Measurements from ENCODE around the gene AP2A1. TPM values are rescaled to one million over a fixed set of nuclear protein-coding genes. Genes with fewer than 3 reads are reported as not detected.
"Not testable (repeated sequence)": the region's sequence is repeated elsewhere in the genome, so short reads cannot be mapped to it uniquely, and the experiment has no call there.

The AP2A1 gene
- 208 and 249 TPM in 2 replicates for total RNA-seq (2014; rRNA removed; shearing (Covaris generic))

GRCh38 chr19:49766930-49767299, at the start of gene AP2A1:
Gene AP2A1 (plus strand): TSS chr19:49767001. CDS start chr19:49767134, 133 bp downstream.
- Histone ChIP-seq H3K36me3 (replicated peaks; ENCODE audit: control insufficient read depth, insufficient read depth, low read length) (no peaks in the 10 kb centered on the region), H3K4me3 (ENCODE audit: insufficient read depth, low read depth, low read length) (peak within 1 kb of the TSS; percentile 66), H3K27me3 (ENCODE audit: control insufficient read depth, insufficient read depth, low read length) (no peaks in the 10 kb centered on the region)
- DNase-seq = no peak

GRCh38 chr19:49718511-49718910, 48.3 kb upstream of the AP2A1 start:
- Histone ChIP-seq H3K4me3 (ENCODE audit: insufficient read depth, low read depth, low read length) (no peak overlapping the region), H3K36me3 (replicated peaks; ENCODE audit: control insufficient read depth, insufficient read depth, low read length) (no peaks in the 10 kb centered on the region; the same call in 1 of the 2 replicates)
- DNase-seq = no peak

GRCh38 chr19:49718991-49719390, 47.8 kb upstream of the AP2A1 start:
- no peak for DNase-seq
- Histone ChIP-seq H3K27me3 (ENCODE audit: control insufficient read depth, insufficient read depth, low read length) (no peaks in the 10 kb centered on the region), H3K36me3 (replicated peaks; ENCODE audit: control insufficient read depth, insufficient read depth, low read length) (no peaks in the 10 kb centered on the region), H3K4me3 (ENCODE audit: insufficient read depth, low read depth, low read length) (no peak overlapping the region)

More at GRCh38 chr19:49718511-49718910, 48.3 kb upstream of the AP2A1 start:
- H3K27me3 ChIP-seq (ENCODE audit: control insufficient read depth, insufficient read depth, low read length) = no peaks in the 10 kb centered on the region

- not testable (repeated sequence) for H3K27me3 ChIP-seq (ENCODE audit: control insufficient read depth, insufficient read depth, low read length); DNase-seq; H3K36me3 ChIP-seq (replicated peaks; ENCODE audit: control insufficient read depth, insufficient read depth, low read length); H3K4me3 ChIP-seq (ENCODE audit: insufficient read depth, low read depth, low read length)
These were observed 47.4 kb upstream of the AP2A1 start for GRCh38 chr19:49719420-49719819.

- no peak for DNase-seq
- H3K36me3 ChIP-seq (replicated peaks; ENCODE audit: control insufficient read depth, insufficient read depth, low read length) = no peaks in the 10 kb centered on the region
- no peak overlapping the region for H3K4me3 ChIP-seq (ENCODE audit: insufficient read depth, low read depth, low read length)
- no peaks in the 10 kb centered on the region for H3K27me3 ChIP-seq (ENCODE audit: control insufficient read depth, insufficient read depth, low read length)
These were observed 39.4 kb upstream of the AP2A1 start for GRCh38 chr19:49727217-49728030.

GRCh38 chr19:49730166-49730565, 36.6 kb upstream of the AP2A1 start:
- H3K4me3 ChIP-seq (ENCODE audit: insufficient read depth, low read depth, low read length) = no peak overlapping the region
- no peaks in the 10 kb centered on the region for H3K36me3 ChIP-seq (replicated peaks; ENCODE audit: control insufficient read depth, insufficient read depth, low read length)
- H3K27me3 ChIP-seq (ENCODE audit: control insufficient read depth, insufficient read depth, low read length) = no peaks in the 10 kb centered on the region
- DNase-seq = no peak

- H3K27me3 ChIP-seq (ENCODE audit: control insufficient read depth, insufficient read depth, low read length) = no peaks in the 10 kb centered on the region
- DNase-seq = no peak
- H3K36me3 ChIP-seq (replicated peaks; ENCODE audit: control insufficient read depth, insufficient read depth, low read length) = no peaks in the 10 kb centered on the region
- no peak overlapping the region for H3K4me3 ChIP-seq (ENCODE audit: insufficient read depth, low read depth, low read length)
These were observed 28.5 kb upstream of the AP2A1 start for GRCh38 chr19:49738268-49738667.

- Histone ChIP-seq H3K27me3 (ENCODE audit: control insufficient read depth, insufficient read depth, low read length) (no peaks in the 10 kb centered on the region), H3K4me3 (ENCODE audit: insufficient read depth, low read depth, low read length) (no peak overlapping the region), H3K36me3 (replicated peaks; ENCODE audit: control insufficient read depth, insufficient read depth, low read length) (no peaks in the 10 kb centered on the region)
- DNase-seq = no peak
These were observed 27.7 kb upstream of the AP2A1 start for GRCh38 chr19:49739098-49739497.

- Histone ChIP-seq H3K4me3 (ENCODE audit: insufficient read depth, low read depth, low read length) (no peak overlapping the region), H3K27me3 (ENCODE audit: control insufficient read depth, insufficient read depth, low read length) (no peaks in the 10 kb centered on the region), H3K36me3 (replicated peaks; ENCODE audit: control insufficient read depth, insufficient read depth, low read length) (no peaks in the 10 kb centered on the region)
- no peak for DNase-seq
These were observed 26.9 kb upstream of the AP2A1 start for GRCh38 chr19:49739933-49740332.

- no peak for DNase-seq
- no peaks in the 10 kb centered on the region for H3K36me3 ChIP-seq (replicated peaks; ENCODE audit: control insufficient read depth, insufficient read depth, low read length)
- H3K27me3 ChIP-seq (ENCODE audit: control insufficient read depth, insufficient read depth, low read length) = no peaks in the 10 kb centered on the region
- no peak overlapping the region for H3K4me3 ChIP-seq (ENCODE audit: insufficient read depth, low read depth, low read length)
These were observed 25.5 kb upstream of the AP2A1 start for GRCh38 chr19:49741210-49741844.

GRCh38 chr19:49744946-49745381, 21.8 kb upstream of the AP2A1 start:
- peak; percentile 80 for DNase-seq
- H3K27me3 ChIP-seq (ENCODE audit: control insufficient read depth, insufficient read depth, low read length) = peaks cover 3% of the 10 kb centered on the region; the same call in 1 of the 2 replicates
- H3K4me3 ChIP-seq (ENCODE audit: insufficient read depth, low read depth, low read length) = no peak overlapping the region
- no peaks in the 10 kb centered on the region for H3K36me3 ChIP-seq (replicated peaks; ENCODE audit: control insufficient read depth, insufficient read depth, low read length)

- DNase-seq = peak; percentile 97
- Histone ChIP-seq H3K27me3 (ENCODE audit: control insufficient read depth, insufficient read depth, low read length) (peaks cover 3% of the 10 kb centered on the region; the same call in 1 of the 2 replicates), H3K36me3 (replicated peaks; ENCODE audit: control insufficient read depth, insufficient read depth, low read length) (no peaks in the 10 kb centered on the region), H3K4me3 (ENCODE audit: insufficient read depth, low read depth, low read length) (peak overlapping the region; percentile 16)
These were observed 20.4 kb upstream of the AP2A1 start for GRCh38 chr19:49746206-49746958.

- H3K27me3 ChIP-seq (ENCODE audit: control insufficient read depth, insufficient read depth, low read length) = peaks cover 3% of the 10 kb centered on the region; the same call in 1 of the 2 replicates
- no peaks in the 10 kb centered on the region for H3K36me3 ChIP-seq (replicated peaks; ENCODE audit: control insufficient read depth, insufficient read depth, low read length)
- DNase-seq = peak; percentile 73
- no peak overlapping the region for H3K4me3 ChIP-seq (ENCODE audit: insufficient read depth, low read depth, low read length)
These were observed 17.6 kb upstream of the AP2A1 start for GRCh38 chr19:49749055-49749716.

GRCh38 chr19:49749771-49750170, 17.0 kb upstream of the AP2A1 start:
- H3K4me3 ChIP-seq (ENCODE audit: insufficient read depth, low read depth, low read length) = no peak overlapping the region
- no peaks in the 10 kb centered on the region for H3K36me3 ChIP-seq (replicated peaks; ENCODE audit: control insufficient read depth, insufficient read depth, low read length)
- no peak for DNase-seq
- peaks cover 3% of the 10 kb centered on the region; the same call in 1 of the 2 replicates for H3K27me3 ChIP-seq (ENCODE audit: control insufficient read depth, insufficient read depth, low read length)

Data from H7 (cell line).